Panc1 (cell line): ENCODE data around the gene CACNG3. TPM values are rescaled to one million over a fixed set of nuclear protein-coding genes. Genes with fewer than 3 reads are reported as not detected.

Experiments used
- ATAC-seq: fragments of 200-7000 bp; cut with Tn5 transposase; 2 replicates; pipeline ENCODE4 v1.9.1; 2020; ENCODE audit warnings: mild to moderate bottlenecking, moderate library complexity
- BruUV-seq: library from RNA; stranded (reverse); fragments of 400-500 nt; replicated peaks from 2 replicates; lab custom pipeline; 2021; lab: Mats Ljungman, UMichigan
- CTCF ChIA-PET: fragments of 300-600 bp; sonication (Branson Sonifier 250); formaldehyde crosslinking; loops from one replicate; lab custom pipeline; 2022; ENCODE audit warnings: antibody characterized with exemption; lab: Charles Lee
- POLR2A ChIA-PET: fragments of 300-600 bp; sonication (Branson Sonifier 250); formaldehyde crosslinking; loops from one replicate; lab custom pipeline; 2022; ENCODE audit warnings: antibody characterized with exemption; lab: Charles Lee
- DNase-seq: peaks from one replicate; pipeline ENCODE4 v3.0.0-alpha.2; 2010; ENCODE audit warnings: low read depth, low spot score
- H3K27ac ChIP-seq: 2 replicates; pipeline ENCODE4 v1.5.1; 2011; ENCODE audit warnings: mild to moderate bottlenecking, low read length, inconsistent platforms
- H3K27me3 ChIP-seq: fragments of 200-500 bp; sonication (Bioruptor generic); 2 replicates; pipeline ENCODE4 v1.6.0; 2014; ENCODE audit warnings: low read length, inconsistent platforms; ENCODE audit not compliant: control insufficient read depth, insufficient read depth
- H3K36me3 ChIP-seq: fragments of 200-500 bp; sonication (Bioruptor generic); 2 replicates; pipeline ENCODE4 v1.5.1; 2014; ENCODE audit warnings: inconsistent platforms, mild to moderate bottlenecking, low read length, moderate library complexity; ENCODE audit not compliant: control insufficient read depth, insufficient read depth
- H3K4me1 ChIP-seq: 2 replicates; pipeline ENCODE4 v1.5.1; 2011; ENCODE audit warnings: inconsistent platforms, mild to moderate bottlenecking, low read length, moderate library complexity; ENCODE audit not compliant: control insufficient read depth, insufficient read depth
- H3K4me3 ChIP-seq, 2 experiments: 2 replicates each; pipeline ENCODE4 v1.5.1; 2011 to 2012; ENCODE audit warnings: low read depth in 2 of 2, low read length in 2 of 2, mild to moderate bottlenecking in 2 of 2, inconsistent platforms in 1 of 2, moderate library complexity in 1 of 2
- H3K9me3 ChIP-seq: fragments of 200-500 bp; sonication (Bioruptor generic); 2 replicates; pipeline ENCODE4 v1.5.1; 2014; ENCODE audit warnings: low read depth, mild to moderate bottlenecking, inconsistent platforms, low read length, moderate library complexity; ENCODE audit not compliant: control insufficient read depth, insufficient read depth
- POLR2AphosphoS5 ChIP-seq: IDR thresholded peaks from 2 replicates; pipeline ENCODE4 v1.6.1; 2012; ENCODE audit warnings: mild to moderate bottlenecking, low read depth, low read length, moderate library complexity
- SIN3A ChIP-seq: IDR thresholded peaks from 2 replicates; pipeline ENCODE4 v1.6.1; 2012; ENCODE audit warnings: low read depth, mild to moderate bottlenecking, low read length, moderate library complexity, borderline replicate concordance; ENCODE audit not compliant: insufficient read depth
- TCF7L2 ChIP-seq: IDR thresholded peaks from 2 replicates; pipeline ENCODE4 v1.6.1; 2011; ENCODE audit warnings: mild to moderate bottlenecking, low read depth, low read length, inconsistent platforms
- in situ Hi-C: cut with HindIII; loops from 2 replicates; pipeline ENCODE4 v1.10.0; 2016; ENCODE audit warnings: low sequenced_read_pairs, low pct_unique_long_range_greater_than_20kb
- intact Hi-C: fragments of 100-400 bp; cut with micrococcal nuclease; formaldehyde crosslinking; loops from one replicate; pipeline ENCODE4 v1.10.0; 2022; ENCODE audit not compliant: unreplicated experiment
- total RNA-seq: library from RNA; stranded (reverse); gene quantifications from one replicate; pipeline ENCODE4 v1.2.1, GENCODE V29; 2021; ENCODE audit not compliant: unreplicated experiment
- TF ChIP-seq, protein P1 (sequence below), 2 experiments: IDR thresholded peaks; 2 replicates each; pipeline ENCODE4 v1.6.1; 2011 to 2012; ENCODE audit warnings: low read depth in 2 of 2, control low read depth in 1 of 2, low read length in 1 of 2, mild to moderate bottlenecking in 1 of 2, moderate library complexity in 1 of 2; ENCODE audit not compliant: insufficient read depth in 1 of 2
- TF ChIP-seq, protein P2 (sequence below): fragments of 450-650 bp; IDR thresholded peaks from 2 replicates; pipeline ENCODE4 v1.5.1; 2017; ENCODE audit warnings: mild to moderate bottlenecking

CACNG3 gene
- total RNA-seq, 1 experiment from 2014 or later: not detected

DNA sequence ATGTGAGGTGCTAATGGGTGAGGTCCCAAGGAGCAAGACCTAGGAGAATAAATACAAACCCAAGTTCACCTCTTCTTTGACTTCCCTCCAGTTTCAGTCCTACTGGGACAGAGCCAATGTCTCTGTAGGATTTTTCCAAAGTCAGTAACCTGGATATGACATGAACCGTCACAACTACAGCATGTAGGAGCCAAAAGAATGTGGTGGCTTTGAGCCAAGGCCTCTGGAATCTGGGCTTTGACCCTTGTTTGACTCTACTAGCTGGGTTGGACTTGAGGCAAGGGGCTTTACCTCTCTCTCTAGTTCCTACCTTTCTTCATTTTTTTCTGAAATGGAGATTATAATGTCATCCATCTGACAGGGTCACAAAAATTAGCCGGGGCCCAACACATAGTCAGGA, 91.4 kb downstream of the CACNG3 start:
- Histone ChIP-seq H3K9me3 (no peaks in the 10 kb centered on the region), H3K27ac (no peak overlapping the region), H3K36me3 (no peaks in the 10 kb centered on the region), H3K4me3 (no peak overlapping the region), H3K4me1 (no peaks in the 10 kb centered on the region), H3K27me3 (peaks cover 2% of the 10 kb centered on the region; the same call in 1 of the 2 replicates)
- TF ChIP-seq SIN3A (no peak), POLR2AphosphoS5 (no peak), TCF7L2 (no peak)
- TF ChIP-seq, protein P1, sequence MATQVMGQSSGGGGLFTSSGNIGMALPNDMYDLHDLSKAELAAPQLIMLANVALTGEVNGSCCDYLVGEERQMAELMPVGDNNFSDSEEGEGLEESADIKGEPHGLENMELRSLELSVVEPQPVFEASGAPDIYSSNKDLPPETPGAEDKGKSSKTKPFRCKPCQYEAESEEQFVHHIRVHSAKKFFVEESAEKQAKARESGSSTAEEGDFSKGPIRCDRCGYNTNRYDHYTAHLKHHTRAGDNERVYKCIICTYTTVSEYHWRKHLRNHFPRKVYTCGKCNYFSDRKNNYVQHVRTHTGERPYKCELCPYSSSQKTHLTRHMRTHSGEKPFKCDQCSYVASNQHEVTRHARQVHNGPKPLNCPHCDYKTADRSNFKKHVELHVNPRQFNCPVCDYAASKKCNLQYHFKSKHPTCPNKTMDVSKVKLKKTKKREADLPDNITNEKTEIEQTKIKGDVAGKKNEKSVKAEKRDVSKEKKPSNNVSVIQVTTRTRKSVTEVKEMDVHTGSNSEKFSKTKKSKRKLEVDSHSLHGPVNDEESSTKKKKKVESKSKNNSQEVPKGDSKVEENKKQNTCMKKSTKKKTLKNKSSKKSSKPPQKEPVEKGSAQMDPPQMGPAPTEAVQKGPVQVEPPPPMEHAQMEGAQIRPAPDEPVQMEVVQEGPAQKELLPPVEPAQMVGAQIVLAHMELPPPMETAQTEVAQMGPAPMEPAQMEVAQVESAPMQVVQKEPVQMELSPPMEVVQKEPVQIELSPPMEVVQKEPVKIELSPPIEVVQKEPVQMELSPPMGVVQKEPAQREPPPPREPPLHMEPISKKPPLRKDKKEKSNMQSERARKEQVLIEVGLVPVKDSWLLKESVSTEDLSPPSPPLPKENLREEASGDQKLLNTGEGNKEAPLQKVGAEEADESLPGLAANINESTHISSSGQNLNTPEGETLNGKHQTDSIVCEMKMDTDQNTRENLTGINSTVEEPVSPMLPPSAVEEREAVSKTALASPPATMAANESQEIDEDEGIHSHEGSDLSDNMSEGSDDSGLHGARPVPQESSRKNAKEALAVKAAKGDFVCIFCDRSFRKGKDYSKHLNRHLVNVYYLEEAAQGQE (IDR thresholded peaks at IDR 0.05; ENCODE audit: insufficient read depth in 1 of 2, low read depth in 2 of 2, low read length in 1 of 2): no peak
- TF ChIP-seq, protein P2, sequence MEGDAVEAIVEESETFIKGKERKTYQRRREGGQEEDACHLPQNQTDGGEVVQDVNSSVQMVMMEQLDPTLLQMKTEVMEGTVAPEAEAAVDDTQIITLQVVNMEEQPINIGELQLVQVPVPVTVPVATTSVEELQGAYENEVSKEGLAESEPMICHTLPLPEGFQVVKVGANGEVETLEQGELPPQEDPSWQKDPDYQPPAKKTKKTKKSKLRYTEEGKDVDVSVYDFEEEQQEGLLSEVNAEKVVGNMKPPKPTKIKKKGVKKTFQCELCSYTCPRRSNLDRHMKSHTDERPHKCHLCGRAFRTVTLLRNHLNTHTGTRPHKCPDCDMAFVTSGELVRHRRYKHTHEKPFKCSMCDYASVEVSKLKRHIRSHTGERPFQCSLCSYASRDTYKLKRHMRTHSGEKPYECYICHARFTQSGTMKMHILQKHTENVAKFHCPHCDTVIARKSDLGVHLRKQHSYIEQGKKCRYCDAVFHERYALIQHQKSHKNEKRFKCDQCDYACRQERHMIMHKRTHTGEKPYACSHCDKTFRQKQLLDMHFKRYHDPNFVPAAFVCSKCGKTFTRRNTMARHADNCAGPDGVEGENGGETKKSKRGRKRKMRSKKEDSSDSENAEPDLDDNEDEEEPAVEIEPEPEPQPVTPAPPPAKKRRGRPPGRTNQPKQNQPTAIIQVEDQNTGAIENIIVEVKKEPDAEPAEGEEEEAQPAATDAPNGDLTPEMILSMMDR: no peak
- CTCF ChIA-PET: no interaction called here
- intact Hi-C loops: no loop called here
- DNase-seq: no peak
- POLR2A ChIA-PET: no interaction called here
- no peak for ATAC-seq
- no TSS peak for BruUV-seq
- in situ Hi-C loops: no loop called here

DNA sequence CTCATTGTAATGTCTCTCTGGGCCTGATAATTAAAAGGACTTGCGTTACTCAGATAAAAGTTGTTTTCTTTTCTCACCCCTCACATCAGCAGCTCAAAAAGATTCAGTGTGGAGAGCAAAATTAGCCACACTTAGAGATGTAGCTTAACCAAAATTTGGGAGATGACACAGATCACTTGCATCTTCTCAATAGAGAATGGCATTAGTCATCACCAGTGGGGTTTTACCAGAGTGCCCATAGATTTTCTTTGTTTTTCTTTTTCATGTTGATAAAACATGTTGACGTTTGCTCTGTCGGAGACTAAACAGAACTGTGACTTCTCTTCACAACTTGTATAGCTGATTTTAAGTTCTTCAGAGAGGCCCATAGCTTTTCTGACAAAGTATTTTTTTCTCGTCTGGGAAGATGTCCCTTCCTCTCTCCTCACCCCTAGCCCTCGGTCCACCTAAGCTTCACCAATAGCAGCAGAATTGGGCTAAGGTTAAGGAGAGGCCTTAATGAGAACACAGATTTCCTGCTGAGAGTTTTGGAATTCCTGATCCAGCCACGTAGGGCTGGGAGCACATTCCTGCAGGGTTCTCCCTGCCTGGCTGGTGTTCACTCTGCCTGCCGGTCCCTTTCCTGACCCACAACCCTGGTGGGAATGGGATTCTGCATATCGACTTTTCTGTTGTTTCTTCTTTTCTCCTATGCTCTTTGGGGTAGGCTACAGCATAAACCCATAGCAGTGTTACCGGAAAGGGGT, 92.6 kb downstream of the CACNG3 start:
- no peak for DNase-seq
- BruUV-seq: no TSS peak
- H3K36me3 ChIP-seq: no peaks in the 10 kb centered on the region
- intact Hi-C loops: no loop called here
- peaks cover 2% of the 10 kb centered on the region; the same call in 1 of the 2 replicates for H3K27me3 ChIP-seq
- ATAC-seq: no peak
- ChIA-PET POLR2A (no interaction called here), CTCF (no interaction called here)
- H3K4me3 ChIP-seq: no peak overlapping the region
- no peak for TF ChIP-seq TCF7L2
- TF ChIP-seq SIN3A: no peak
- no peaks in the 10 kb centered on the region for H3K4me1 ChIP-seq
- no peaks in the 10 kb centered on the region for H3K9me3 ChIP-seq
- in situ Hi-C loops: no loop called here
- no peak overlapping the region for H3K27ac ChIP-seq

DNA sequence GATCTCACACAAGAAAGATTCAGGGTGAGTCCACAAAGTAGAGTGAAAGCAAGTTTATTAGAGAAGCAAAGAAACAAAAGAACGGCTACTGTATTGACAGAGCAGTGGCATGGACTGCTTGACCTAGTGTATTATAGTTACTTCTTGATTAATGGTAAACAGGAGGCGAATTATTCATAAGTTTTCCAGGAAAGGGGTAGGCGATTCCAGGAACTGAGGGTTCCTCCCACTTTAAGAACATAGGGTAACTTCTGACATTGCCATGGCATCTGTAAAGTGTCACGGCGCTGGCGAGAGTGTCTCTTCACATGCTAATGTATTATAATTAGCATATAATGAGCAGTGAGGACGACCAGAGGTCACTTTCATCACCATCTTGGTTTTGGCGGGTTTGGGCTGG, 93.2 kb downstream of the CACNG3 start:
- H3K27ac ChIP-seq: no peak overlapping the region
- POLR2A ChIA-PET: interaction anchor here (0.6 kb wide), 1 partner anchor 570 kb away, joined by 13 read pairs; no protein-coding TSS in a partner anchor
- no peaks in the 10 kb centered on the region for H3K36me3 ChIP-seq
- no peaks in the 10 kb centered on the region for H3K9me3 ChIP-seq
- no peaks in the 10 kb centered on the region for H3K4me1 ChIP-seq
- CTCF ChIA-PET: no interaction called here
- DNase-seq (no peak), ATAC-seq (no peak)
- no peak overlapping the region for H3K4me3 ChIP-seq
- TF ChIP-seq SIN3A (no peak), TCF7L2 (no peak), POLR2AphosphoS5 (no peak)
- TF ChIP-seq, protein P2: no peak
- TF ChIP-seq, protein P1 (IDR thresholded peaks at IDR 0.05; ENCODE audit: insufficient read depth in 1 of 2, low read depth in 2 of 2, low read length in 1 of 2): no peak
- H3K27me3 ChIP-seq: peaks cover 2% of the 10 kb centered on the region; the same call in 1 of the 2 replicates
- intact Hi-C loops: no loop called here
- in situ Hi-C loops: no loop called here
- BruUV-seq: no TSS peak
